Stimulated activated naive CD8-positive, alpha-beta T cell treated with anti-CD3 and anti-CD28 coated beads, Interleukin-15, Interleukin-2, amounts not matched to agents 100 U/mL and 50 U/mL, for 24 hours (primary cell): ENCODE data around the gene BNC2.

Experiments
- ATAC-seq: fragments of 150-1000 bp; cut with Tn5 transposase; one replicate; pipeline ENCODE4 v1.10.0; 2021
- DNase-seq: peaks from one replicate; pipeline ENCODE4 v3.0.0; 2021

BNC2 gene

DNA sequence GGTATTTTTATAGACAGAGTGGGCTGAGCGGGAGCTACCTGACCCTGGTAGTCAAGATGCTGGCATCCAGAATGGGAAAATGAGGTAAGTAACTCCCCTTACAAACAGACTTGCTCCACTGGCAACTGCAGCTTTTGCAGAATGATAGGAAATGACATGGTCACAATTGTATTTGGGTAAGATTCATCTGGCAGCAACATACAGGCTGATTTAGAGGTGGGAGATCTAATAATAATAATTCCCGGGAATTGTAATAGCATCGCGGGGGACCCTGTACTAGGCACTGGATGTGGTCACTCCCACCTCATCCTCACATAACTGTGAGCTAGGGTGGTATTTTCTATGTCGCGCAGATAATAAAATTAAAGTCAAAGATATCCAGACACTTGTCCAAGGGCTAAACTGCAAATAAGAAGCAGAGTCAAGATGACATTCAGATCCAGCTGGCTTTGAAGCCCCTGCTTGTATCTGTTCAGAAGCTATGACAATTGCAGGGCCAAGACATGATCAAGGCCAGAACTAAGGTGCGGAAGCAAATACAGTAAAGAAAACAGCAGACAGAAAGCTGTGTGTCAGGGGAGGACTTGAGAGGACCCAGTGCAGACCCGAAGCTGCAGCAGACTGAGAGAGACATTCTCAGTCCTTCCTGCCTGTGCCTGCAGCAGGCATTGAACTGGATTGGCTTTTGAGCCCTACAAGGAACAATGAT, 507.2 kb downstream of the BNC2 start:
- no peak for DNase-seq

GRCh38 chr9:16361939-16362338, 508.5 kb downstream of the BNC2 start:
- no peak for DNase-seq
- ATAC-seq = no peak

More for the DNA sequence above, 507.2 kb downstream of the BNC2 start:
- ATAC-seq = no peak

GRCh38 chr9:16361118-16361517, 509.4 kb downstream of the BNC2 start:
- DNase-seq = no peak
- ATAC-seq = no peak

GRCh38 chr9:16360247-16360646, 510.2 kb downstream of the BNC2 start:
- DNase-seq (no peak), ATAC-seq (no peak)
